BE2C (cell line): ENCODE data around the gene FCRL5.

Source experiments
- DNase-seq: peaks from one replicate; pipeline ENCODE4 v3.0.0-alpha.2; 2020
- H3K27me3 ChIP-seq: fragments of 250-450 bp; sonication (Bioruptor Pico); 2 replicates; pipeline ENCODE4 v1.5.1; 2020; ENCODE audit warnings: mild to moderate bottlenecking
- H3K36me3 ChIP-seq: fragments of 250-450 bp; sonication (Bioruptor Pico); 2 replicates; pipeline ENCODE4 v1.5.1; 2020; ENCODE audit warnings: mild to moderate bottlenecking
- H3K4me1 ChIP-seq: fragments of 250-450 bp; sonication (Bioruptor Pico); 2 replicates; pipeline ENCODE4 v1.5.1; 2020
- H3K4me3 ChIP-seq: 2 replicates; pipeline ENCODE4 v1.5.1; 2011; ENCODE audit warnings: low read depth, low read length
- H3K9me3 ChIP-seq: fragments of 250-450 bp; sonication (Bioruptor Pico); 2 replicates; pipeline ENCODE4 v1.5.1; 2020
- CTCF ChIP-seq: IDR thresholded peaks from 2 replicates; pipeline ENCODE4 v1.5.1; 2012; ENCODE audit warnings: mild to moderate bottlenecking, low read depth, low read length

The FCRL5 gene

GRCh38 chr1:157540160-157540748, 12.1 kb downstream of the FCRL5 start:
- Histone ChIP-seq H3K9me3 (no peaks in the 10 kb centered on the region), H3K27me3 (peaks cover 8% of the 10 kb centered on the region), H3K36me3 (no peaks in the 10 kb centered on the region), H3K4me1 (no peaks in the 10 kb centered on the region), H3K4me3 (no peak overlapping the region)
- TF ChIP-seq CTCF = no peak
- DNase-seq = no peak

GRCh38 chr1:157539568-157539967, 12.7 kb downstream of the FCRL5 start:
- H3K9me3 ChIP-seq = no peaks in the 10 kb centered on the region
- peaks cover 6% of the 10 kb centered on the region for H3K27me3 ChIP-seq
- no peaks in the 10 kb centered on the region for H3K36me3 ChIP-seq
- H3K4me3 ChIP-seq = no peak overlapping the region
- TF ChIP-seq CTCF = no peak
- H3K4me1 ChIP-seq = no peaks in the 10 kb centered on the region
- no peak for DNase-seq

GRCh38 chr1:157532569-157532968, 19.7 kb downstream of the FCRL5 start:
- Histone ChIP-seq H3K36me3 (no peaks in the 10 kb centered on the region), H3K4me1 (no peaks in the 10 kb centered on the region), H3K9me3 (no peaks in the 10 kb centered on the region), H3K4me3 (no peak overlapping the region), H3K27me3 (peaks cover under 1% of the 10 kb centered on the region; the same call in 1 of the 2 replicates)
- TF ChIP-seq CTCF = no peak
- DNase-seq = no peak

GRCh38 chr1:157523774-157524493, 28.4 kb downstream of the FCRL5 start:
- Histone ChIP-seq H3K27me3 (peaks cover 14% of the 10 kb centered on the region), H3K36me3 (no peaks in the 10 kb centered on the region), H3K9me3 (no peaks in the 10 kb centered on the region), H3K4me1 (no peaks in the 10 kb centered on the region), H3K4me3 (no peak overlapping the region)
- DNase-seq = no peak
- TF ChIP-seq CTCF = no peak

- H3K36me3 ChIP-seq = no peaks in the 10 kb centered on the region
- no peak for DNase-seq
- no peak for TF ChIP-seq CTCF
- no peaks in the 10 kb centered on the region for H3K4me1 ChIP-seq
- H3K27me3 ChIP-seq = peaks cover 14% of the 10 kb centered on the region
- no peaks in the 10 kb centered on the region for H3K9me3 ChIP-seq
- H3K4me3 ChIP-seq = no peak overlapping the region
These were observed 31.3 kb downstream of the FCRL5 start for GRCh38 chr1:157521056-157521455.

- TF ChIP-seq CTCF = no peak
- Histone ChIP-seq H3K4me3 (no peak overlapping the region), H3K4me1 (no peaks in the 10 kb centered on the region), H3K27me3 (peaks cover 14% of the 10 kb centered on the region), H3K9me3 (no peaks in the 10 kb centered on the region), H3K36me3 (no peaks in the 10 kb centered on the region)
- DNase-seq = no peak
These were observed 31.9 kb downstream of the FCRL5 start for GRCh38 chr1:157520386-157520935.
